G401.6 (cell line): ENCODE measurements around the gene SMG6.

Experiments used
- FAIRE-seq: peaks from 2 replicates; lab custom pipeline; 2012; peaks lifted over from hg19 to GRCh38; lab: Jason Lieb, UNC

Gene SMG6

DNA sequence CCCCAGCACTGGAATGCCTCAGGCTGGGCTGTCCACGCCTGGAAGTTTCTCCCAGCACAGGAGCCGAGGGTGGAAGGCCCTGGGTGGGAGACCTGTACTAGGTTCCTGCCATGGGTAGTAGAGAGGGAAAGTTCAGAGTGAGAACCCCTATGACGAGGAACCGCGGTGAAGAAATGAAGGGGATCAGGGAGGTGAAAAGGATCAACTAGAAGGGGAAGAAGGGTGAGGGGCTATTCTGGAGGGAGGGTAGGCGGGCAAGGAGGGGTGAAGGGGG is 243.3 kb downstream of the SMG6 start:
- no peak for FAIRE-seq

DNA sequence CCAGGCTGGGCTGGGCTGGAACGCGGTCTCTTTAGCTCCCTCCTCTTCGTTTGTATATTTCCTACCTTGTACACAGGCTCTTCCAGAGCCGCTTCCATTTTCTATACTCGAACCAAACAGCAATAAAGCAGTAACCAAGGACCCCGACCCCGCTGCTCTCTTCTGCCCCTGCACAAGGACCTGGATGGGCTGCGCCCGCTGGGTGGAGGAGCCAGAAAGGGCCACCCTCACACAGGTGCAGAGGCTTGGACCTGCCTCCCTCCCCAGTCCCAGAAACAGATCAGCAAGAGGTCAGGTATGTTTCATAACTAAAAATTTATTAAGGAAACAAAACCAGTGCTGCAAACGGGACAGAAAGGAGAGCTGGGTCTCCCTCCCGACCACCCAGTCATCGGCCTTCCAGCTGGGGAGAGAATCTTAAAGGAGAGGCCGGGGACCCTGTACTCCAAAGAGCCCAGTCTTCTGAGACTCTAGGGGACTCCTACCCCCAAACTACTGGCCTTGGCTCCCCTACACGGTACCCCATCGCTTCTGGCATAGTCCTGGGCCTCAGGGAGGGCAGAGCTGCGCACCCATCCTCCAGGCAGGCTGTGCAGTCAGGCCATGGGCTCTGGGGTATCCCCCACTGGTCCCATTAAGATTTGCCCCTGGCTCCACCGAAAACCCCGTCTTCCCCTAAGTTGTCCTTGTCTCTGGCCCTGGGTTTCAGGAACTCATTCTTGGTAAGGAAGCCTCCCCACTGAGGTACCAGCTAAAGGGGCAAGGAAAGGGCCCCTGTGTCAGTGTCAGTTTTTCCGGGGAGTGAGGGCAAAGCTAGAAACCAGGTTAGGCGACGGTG is 243.8 kb downstream of the SMG6 start:
- no peak for FAIRE-seq

DNA sequence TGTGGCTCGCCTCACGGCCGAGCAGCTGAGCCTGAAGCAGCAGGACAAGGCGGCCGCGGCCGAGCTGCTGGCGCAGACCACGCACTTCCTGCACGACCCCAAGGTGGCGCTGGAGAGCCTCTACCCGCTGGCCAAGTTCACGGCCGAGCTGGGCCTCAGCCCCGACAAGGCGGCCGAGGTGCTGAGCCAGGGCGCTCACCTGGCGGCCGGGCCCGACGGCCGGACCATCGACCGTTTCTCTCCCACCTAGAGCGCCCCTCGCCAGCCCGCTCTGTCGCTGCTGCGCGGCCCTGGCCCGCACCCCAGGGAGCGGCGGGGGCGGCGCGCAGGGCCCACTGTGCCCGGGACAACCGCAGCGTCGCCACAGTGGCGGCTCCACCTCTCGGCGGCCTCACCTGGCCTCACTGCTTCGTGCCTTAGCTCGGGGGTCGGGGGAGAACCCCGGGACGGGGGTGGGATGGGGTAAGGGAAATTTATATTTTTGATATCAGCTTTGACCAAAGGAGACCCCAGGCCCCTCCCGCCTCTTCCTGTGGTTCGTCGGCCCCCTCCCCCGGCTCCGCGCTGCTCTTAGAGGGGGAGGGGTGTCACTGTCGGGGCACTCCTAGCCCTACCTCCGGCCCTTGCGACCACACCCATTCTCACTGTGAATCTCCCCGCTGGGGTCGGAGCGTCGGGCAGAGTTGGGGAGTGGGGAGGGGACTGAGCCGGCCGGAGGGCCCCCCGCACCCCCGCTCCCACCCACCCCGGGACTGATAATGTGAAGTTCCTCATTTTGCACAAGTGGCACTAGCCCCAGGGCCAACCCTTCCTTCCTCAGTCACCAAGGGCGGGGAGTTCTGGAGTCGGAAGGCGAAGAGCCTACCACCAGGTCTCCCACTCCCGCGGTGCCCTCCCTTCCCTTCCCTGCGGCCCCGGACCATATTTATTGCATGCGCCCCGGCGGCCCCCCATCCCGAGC is 244.7 kb downstream of the SMG6 start:
- no peak for FAIRE-seq

DNA sequence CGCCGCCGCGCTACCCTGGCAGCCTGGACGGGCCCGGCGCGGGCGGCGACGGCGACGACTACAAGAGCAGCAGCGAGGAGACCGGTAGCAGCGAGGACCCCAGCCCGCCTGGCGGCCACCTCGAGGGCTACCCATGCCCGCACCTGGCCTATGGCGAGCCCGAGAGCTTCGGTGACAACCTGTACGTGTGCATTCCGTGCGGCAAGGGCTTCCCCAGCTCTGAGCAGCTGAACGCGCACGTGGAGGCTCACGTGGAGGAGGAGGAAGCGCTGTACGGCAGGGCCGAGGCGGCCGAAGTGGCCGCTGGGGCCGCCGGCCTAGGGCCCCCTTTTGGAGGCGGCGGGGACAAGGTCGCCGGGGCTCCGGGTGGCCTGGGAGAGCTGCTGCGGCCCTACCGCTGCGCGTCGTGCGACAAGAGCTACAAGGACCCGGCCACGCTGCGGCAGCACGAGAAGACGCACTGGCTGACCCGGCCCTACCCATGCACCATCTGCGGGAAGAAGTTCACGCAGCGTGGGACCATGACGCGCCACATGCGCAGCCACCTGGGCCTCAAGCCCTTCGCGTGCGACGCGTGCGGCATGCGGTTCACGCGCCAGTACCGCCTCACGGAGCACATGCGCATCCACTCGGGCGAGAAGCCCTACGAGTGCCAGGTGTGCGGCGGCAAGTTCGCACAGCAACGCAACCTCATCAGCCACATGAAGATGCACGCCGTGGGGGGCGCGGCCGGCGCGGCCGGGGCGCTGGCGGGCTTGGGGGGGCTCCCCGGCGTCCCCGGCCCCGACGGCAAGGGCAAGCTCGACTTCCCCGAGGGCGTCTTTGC is 245.6 kb downstream of the SMG6 start:
- FAIRE-seq: no peak

DNA sequence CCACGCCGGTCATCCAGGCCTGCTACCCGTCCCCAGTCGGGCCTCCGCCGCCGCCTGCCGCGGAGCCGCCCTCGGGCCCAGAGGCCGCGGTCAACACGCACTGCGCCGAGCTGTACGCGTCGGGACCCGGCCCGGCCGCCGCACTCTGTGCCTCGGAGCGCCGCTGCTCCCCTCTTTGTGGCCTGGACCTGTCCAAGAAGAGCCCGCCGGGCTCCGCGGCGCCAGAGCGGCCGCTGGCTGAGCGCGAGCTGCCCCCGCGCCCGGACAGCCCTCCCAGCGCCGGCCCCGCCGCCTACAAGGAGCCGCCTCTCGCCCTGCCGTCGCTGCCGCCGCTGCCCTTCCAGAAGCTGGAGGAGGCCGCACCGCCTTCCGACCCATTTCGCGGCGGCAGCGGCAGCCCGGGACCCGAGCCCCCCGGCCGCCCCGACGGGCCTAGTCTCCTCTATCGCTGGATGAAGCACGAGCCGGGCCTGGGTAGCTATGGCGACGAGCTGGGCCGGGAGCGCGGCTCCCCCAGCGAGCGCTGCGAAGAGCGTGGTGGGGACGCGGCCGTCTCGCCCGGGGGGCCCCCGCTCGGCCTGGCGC is 246.3 kb downstream of the SMG6 start:
- FAIRE-seq: no peak

DNA sequence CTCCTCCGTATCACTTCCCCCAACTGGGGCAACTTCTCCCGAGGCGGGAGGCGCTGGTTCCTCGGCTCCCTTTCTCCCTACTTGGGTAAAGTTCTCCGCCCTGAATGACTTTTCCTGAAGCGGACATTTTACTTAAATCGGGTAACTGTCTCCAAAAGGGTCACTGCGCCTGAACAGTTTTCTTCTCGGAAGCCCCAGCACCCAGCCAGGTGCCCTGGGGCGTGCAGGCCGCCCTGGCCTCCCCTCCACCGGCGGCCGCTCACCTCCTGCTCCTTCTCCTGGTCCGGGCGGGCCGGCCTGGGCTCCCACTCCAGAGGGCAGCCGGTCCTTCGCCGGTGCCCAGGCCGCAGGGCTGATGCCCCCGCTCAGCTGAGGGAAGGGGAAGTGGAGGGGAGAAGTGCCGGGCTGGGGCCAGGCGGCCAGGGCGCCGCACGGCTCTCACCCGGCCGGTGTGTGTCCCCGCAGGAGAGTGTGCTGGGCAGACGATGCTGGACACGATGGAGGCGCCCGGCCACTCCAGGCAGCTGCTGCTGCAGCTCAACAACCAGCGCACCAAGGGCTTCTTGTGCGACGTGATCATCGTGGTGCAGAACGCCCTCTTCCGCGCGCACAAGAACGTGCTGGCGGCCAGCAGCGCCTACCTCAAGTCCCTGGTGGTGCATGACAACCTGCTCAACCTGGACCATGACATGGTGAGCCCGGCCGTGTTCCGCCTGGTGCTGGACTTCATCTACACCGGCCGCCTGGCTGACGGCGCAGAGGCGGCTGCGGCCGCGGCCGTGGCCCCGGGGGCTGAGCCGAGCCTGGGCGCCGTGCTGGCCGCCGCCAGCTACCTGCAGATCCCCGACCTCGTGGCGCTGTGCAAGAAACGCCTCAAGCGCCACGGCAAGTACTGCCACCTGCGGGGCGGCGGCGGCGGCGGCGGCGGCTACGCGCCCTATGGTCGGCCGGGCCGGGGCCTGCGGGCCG is 247.1 kb downstream of the SMG6 start:
- FAIRE-seq: no peak

DNA sequence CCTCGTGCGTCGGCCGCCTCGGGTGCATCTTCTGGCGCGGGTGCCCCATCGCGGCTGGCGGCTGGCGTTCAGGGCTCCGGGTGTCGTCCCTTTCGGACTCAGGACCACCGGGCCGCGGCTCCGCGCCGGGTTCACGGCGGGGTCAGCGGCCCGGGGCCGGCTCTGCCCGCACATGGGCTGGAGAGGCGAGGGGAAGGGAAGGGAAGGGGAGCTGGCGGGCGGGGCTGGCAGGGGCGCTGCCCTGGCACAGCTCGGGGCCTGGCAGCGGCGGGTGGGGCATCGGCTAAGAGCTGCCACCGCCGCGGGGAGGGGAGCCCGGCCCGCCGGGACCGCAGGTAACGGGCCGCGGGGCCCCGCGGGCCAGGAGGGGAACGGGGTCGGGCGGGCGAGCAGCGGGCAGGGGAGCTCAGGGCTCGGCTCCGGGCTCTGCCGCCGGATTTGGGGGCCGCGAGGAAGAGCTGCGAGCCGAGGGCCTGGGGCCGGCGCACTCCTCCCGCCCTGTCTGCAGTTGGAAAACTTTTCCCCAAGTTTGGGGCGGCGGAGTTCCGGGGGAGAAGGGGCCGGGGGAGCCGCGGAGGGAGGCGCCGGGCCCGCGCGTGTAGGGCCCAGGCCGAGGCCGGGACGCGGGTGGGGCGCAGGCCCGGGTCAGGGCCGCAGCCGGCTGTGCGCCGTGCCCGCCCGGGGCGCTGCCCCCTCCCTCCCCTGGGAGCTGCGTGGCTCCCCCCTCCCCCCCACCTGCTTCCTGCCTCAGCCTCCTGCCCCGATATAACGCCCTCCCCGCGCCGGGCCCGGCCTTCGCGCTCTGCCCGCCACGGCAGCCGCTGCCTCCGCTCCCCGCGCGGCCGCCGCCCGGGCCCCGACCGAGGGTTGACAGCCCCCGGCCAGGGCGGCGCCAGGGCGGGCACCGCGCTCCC is 248.0 kb downstream of the SMG6 start:
- FAIRE-seq: no peak

DNA sequence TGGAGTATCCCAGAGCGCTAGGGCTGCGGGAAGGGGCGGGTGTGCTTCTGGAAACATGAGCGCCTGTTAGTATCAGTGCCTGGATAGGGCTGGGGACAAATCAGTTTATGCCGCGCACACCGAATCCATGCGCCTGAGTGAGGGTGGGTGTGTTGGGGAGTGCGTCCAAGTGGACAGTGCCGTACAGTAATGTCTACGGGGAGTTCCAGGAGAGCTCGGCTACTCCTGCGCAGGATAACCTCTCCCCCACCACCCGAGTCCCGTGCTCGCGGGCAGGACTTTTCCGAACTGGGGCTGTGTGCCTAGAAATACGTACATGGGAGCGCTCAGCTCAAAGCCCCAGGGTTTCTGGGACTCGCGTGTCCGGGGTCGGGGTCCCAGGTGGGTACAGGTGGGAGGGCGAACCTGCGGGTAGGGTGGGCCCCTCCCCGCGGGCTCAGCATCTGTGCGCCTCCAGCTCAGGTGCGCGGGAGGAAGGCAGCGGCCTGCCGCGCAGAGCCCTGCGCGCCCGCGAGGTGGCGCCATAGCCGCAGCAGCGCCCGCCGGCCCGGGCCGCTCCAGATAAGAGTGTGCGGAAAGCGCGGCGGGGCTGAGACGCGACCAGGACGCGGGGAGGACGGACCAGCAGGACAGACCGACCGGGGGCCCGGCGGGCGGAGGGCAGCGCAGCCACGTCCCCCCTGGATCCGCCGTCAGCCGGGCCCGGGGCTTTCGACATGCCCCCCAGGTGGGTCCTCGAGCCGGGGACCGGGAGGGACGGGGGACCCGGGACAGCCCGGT is 248.9 kb downstream of the SMG6 start, which contains the start of gene HIC1:
Gene HIC1, plus strand, starts transcription at position 592 of the 780 bp plus-strand sequence. CDS start 1,588 bp downstream, outside the sequence.
- peak; percentile 94 for FAIRE-seq

DNA sequence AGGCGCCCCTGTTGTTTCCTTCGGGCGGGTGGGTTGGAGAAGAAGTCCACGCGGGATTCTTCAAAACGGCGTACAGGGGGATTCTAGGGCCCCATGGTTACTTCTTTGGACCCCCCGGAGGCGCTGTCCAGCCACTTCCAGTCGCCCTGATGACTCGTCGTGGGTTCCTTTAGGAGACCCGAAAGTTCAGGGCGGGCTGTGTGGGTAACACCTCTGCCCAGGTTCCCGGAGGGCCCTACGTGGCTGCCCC is 249.4 kb downstream of the SMG6 start:
- FAIRE-seq: no peak

DNA sequence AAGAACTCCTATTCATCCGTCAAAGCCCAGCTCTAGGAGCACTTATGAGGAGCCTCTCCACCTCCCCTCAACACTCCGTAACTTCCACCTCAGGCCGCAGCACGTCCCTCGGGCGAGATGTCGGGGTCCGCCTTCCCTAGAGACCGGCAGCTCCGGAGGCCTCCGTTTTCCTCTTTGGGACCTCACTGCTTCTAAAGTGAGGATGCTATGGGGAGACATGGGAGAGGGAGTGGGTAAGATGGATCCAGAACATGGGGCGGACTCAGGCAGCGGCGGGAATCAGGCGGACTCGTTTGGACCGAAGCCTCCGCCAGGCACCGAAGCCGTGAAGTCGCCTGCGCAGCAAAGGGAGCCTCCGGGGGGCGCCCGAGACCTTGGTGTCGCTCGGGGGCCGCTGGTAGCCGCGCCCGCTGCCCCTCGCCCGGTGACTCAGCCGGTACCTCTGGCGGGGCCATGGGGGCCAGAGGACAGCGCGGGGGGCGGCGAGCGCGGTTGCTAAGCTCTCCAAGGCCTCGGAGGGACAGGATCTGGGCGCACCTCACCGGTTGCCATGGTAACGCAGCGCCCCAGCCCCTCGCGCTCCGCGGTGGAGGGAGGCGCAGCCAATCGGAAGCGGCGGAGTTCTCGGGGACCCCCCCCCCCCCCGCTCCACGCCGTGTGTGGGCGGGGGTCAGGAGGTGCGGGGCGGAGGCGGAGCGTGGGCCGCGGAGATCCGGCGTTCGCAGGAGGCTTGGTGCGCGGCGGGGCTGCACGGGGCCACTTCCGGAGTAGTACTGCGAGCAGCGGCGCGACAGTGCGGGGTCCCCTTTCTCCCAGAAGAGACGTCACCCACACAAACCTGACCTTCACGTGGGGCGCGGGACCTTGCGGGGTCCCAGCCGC is 250.0 kb downstream of the SMG6 start:
- FAIRE-seq: peak; percentile 93

DNA sequence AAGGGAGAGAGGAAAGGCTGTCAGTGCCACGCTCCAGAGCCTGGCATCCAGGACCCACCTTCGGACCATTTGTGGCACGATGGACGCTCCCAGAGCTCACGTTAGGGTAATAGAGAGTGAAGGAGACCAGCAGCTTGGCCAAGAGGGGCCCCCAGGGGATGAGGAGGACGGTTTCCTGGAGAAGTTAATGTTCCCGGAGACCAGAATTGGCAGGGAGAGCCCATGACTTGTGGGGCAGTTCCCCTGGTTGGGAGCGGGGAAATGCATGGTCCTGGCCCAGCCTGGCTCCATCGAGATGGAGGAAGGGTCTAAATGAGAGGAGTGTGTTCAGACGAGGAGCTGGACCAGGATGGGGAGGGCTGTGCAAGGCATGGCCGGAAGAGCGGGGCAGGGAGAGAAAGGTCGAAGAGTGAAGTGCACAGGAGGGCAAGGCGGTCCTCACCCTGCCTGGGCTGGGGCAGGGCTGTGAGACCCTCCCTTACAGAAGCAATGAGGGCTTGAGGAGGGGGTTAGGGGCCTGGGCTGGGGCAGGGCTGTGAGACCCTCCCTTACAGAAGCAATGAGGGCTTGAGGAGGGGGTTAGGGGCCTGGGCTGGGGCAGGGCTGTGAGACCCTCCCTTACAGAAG is 251.5 kb downstream of the SMG6 start:
- no peak for FAIRE-seq

DNA sequence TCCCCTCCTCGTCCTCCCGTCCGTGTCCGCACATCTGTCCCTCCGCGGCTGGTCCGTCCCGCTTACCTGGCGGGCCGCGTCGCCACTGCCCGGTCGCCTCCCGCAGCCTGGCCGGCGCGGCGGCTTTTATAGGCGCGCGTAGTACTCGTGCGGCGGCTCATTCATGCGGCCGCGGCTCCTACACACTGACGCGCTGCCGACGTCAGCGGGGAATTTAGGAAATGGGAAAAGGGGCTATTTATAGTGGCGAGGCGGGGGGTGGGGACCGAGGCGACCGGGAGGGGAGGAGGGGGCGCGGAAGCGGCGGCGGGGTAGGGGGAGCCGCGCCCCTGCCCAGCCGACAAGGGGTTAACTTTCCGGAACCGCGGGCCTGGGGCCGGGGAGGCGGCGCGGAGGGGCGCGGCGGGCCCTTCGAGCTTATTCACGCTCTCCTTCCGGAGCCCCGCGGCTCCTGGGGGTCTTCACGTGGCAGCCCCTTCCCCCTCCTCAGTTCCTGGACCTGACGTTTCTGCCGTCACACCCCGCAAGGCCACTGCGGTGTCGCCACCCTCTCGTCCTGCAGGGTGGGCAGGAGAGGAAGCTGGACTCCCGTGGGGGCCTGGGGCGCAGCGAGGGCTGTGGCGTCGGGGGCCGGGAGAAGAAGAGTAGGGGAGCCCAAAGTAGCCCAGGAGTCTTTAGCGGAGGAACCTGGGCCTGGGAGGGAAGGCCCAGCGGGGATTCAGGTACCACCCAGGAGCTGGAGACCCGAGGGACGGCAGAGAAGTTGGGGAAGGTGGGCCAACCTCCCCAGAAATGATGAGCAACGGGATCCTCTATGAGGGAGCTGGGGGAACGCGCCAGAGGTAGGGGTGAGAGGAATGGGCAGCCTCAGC is 252.3 kb downstream of the SMG6 start:
- no peak for FAIRE-seq

DNA sequence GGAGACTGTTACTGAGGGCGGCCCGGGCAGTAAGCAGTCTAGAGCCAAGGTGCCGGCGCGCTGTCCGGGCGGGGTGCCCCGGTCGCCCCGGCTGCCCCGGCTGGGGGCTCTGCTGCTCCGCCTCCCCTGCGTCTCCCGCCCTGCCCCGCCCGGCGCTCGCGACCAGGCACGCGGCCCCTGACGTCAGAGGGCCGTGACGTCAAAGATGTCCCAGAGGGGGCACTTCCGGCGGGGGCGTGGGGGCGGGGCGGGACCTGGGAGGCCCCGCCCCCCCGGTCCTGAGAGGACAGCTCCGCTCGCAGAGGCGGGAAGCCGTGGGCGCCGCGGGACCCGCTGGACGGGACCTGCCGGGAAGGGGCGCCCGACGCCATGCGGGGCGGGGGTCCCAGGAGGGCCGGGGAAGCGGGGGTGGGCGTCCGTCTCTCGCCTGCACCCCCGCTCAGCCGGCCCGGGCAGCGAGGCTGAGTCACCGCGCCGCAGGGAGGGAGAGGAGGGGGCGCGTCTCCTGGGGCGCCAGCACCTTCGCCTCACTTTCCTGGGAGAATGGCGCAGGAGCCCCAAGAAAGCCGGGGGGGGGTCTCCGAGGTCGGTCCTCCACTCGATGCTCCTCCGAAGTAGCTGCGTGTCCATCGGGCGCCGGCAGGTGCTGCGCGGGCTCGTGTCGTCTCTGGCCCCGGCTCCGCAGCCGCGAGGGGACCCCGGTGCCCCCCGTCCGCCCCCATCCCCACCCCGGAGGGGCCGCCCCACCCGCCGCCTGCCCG is 253.1 kb downstream of the SMG6 start:
- no peak for FAIRE-seq

DNA sequence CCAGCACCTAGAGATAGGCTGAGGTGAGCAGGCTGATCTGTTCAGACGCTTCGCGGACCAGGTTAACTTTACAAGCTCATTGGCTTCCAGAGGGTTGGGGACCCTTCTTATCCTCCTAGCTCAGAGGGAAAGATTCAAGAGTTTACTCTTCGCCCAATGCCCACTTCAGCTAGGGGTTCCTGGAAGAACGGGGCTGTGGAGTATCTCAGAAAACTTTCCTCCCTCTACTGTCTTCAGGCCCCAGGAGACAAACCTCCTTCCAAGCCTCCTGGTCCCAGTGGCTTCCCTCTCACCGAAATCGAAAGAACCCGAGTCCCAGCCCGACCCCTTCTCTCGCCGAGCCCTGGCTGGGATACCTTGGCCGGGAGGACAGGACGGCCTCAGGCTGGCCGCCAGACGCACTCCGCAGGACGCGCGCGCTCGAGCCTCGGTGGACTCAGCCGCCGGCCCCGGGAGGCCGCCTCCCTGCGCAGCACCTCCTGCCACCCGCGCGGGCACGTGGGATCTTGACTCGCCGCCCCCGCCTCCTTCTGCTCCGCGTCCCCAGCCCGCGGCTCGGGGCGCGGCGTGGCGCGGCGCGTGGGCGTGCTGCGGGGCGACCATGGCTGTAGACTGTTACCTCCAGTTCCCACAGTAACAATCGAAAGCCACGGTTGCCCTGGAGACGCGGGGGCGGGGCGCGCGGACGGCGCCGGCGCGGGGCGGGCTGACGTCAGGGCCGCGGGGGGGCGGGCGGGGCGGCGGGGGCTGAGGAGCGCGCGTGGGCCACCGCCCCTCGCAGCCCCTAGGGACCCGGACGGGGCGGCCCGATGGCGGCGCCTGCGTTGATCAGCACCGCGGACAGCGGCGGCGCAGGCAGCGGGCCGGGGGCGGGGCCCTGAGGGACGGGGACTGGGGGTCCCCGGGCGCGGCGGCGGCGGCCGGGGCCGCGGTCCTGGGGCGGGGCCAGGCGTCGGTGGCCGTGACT is 254.0 kb downstream of the SMG6 start:
- FAIRE-seq: no peak

DNA sequence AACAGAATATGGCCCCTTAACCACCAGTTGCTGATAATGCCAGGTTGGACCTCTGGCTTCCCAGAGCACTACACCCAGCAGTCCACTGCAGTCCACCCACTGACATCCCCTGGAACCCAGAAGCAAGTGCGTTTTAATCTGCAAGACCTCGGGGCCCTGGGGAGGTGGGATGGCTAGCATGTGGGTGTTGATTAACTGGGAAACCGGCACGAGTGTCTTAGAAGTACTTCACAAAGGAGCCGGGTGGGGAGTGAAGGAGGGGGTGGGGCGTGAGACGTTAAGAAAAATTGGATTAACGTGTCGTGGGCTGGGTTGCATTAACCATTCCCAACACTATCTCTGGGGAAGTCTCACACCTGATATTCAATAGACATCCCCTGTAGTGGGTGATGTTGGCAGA is 254.8 kb downstream of the SMG6 start:
- FAIRE-seq: no peak
